ACC112 (cell line): ENCODE data around the gene MOGAT1.
A peak's percentile ranks its signal among the peaks of the same experiment; 100 is the strongest.
"Not testable (repeated sequence)": the region's sequence is repeated elsewhere in the genome, so short reads cannot be mapped to it uniquely, and the experiment has no call there.

ENCODE experiments used
- H2AFZ ChIP-seq: fragments of 200-600 bp; sonication (generic); one replicate; pipeline ENCODE4 v1.6.0; 2017; ENCODE audit warnings: antibody characterized with exemption, low read length; ENCODE audit not compliant: unreplicated experiment
- H3K27ac ChIP-seq: fragments of 200-600 bp; sonication (generic); 2 replicates; pipeline ENCODE4 v1.5.1; 2014; ENCODE audit warnings: low read depth, mild to moderate bottlenecking, antibody characterized with exemption, low read length, moderate library complexity
- H3K27me3 ChIP-seq: fragments of 200-600 bp; sonication (generic); 2 replicates; pipeline ENCODE4 v1.6.1; 2014; ENCODE audit warnings: mild to moderate bottlenecking, antibody characterized with exemption, low read length, moderate library complexity, mixed read lengths; ENCODE audit not compliant: insufficient read depth
- H3K36me3 ChIP-seq: fragments of 200-600 bp; sonication (generic); 2 replicates; pipeline ENCODE4 v1.6.1; 2016; ENCODE audit warnings: mild to moderate bottlenecking, antibody characterized with exemption, low read length, moderate library complexity, mixed read lengths; ENCODE audit not compliant: insufficient read depth
- H3K4me1 ChIP-seq: fragments of 200-600 bp; sonication (generic); one replicate; pipeline ENCODE4 v1.6.1; 2016; ENCODE audit warnings: low read length, mixed read lengths; ENCODE audit not compliant: insufficient read depth, unreplicated experiment, control insufficient read depth
- H3K4me3 ChIP-seq: fragments of 200-600 bp; sonication (generic); 2 replicates; pipeline ENCODE4 v1.5.1; 2014; ENCODE audit warnings: mild to moderate bottlenecking, low read depth, low read length
- H3K79me2 ChIP-seq: fragments of 200-600 bp; sonication (generic); one replicate; pipeline ENCODE4 v1.6.0; 2016; ENCODE audit warnings: low read length; ENCODE audit not compliant: control insufficient read depth, unreplicated experiment, insufficient read depth

Gene MOGAT1

GRCh38 chr2:222672068-222672401, 577 bp downstream of the MOGAT1 start:
- Histone ChIP-seq H3K4me3 (peak overlapping the region; percentile 74), H3K36me3 (no peaks in the 10 kb centered on the region), H3K79me2 (no peaks in the 10 kb centered on the region), H3K4me1 (peaks cover 4% of the 10 kb centered on the region), H2AFZ (peak overlapping the region; percentile 41), H3K27ac (no peak overlapping the region), H3K27me3 (peaks cover 12% of the 10 kb centered on the region; the same call in 1 of the 2 replicates)

DNA sequence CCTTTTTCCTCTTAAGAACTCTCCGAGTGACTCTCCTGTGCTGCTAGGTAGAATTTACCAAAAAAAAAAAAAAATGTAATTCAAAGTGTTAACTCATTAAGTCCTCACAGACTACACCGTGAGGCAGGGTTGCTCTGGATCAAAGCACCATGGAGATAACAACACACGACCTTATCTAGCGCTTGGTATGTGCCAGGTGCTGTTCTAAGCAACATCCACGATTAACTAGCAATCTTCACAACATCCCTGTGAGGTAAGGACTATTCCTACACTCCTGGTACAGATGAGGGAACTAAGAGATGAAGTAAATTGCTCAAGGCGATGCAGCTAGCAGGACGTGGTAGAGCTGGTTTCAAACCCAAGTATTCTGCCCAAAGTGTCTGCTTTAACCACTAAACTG, 1.8 kb downstream of the MOGAT1 start:
- no peak overlapping the region for H3K27ac ChIP-seq
- H3K36me3 ChIP-seq: no peaks in the 10 kb centered on the region
- H2AFZ ChIP-seq: no peak overlapping the region

GRCh38 chr2:222673883-222674282, 2.4 kb downstream of the MOGAT1 start:
- Histone ChIP-seq H3K27me3 (peaks cover 21% of the 10 kb centered on the region), H3K4me1 (peaks cover 4% of the 10 kb centered on the region), H3K27ac (no peak overlapping the region), H2AFZ (no peak overlapping the region), H3K79me2 (no peaks in the 10 kb centered on the region), H3K4me3 (no peak overlapping the region), H3K36me3 (no peaks in the 10 kb centered on the region)

More for the DNA sequence above, 1.8 kb downstream of the MOGAT1 start:
- H3K27me3 ChIP-seq: peaks cover 21% of the 10 kb centered on the region
- H3K4me1 ChIP-seq: peaks cover 4% of the 10 kb centered on the region
- H3K79me2 ChIP-seq: no peaks in the 10 kb centered on the region
- H3K4me3 ChIP-seq: no peak overlapping the region

GRCh38 chr2:222677981-222678380, 6.5 kb downstream of the MOGAT1 start:
- H2AFZ ChIP-seq: no peak overlapping the region
- H3K27ac ChIP-seq: no peak overlapping the region
- H3K36me3 ChIP-seq: no peaks in the 10 kb centered on the region
- H3K4me1 ChIP-seq: no peaks in the 10 kb centered on the region
- peaks cover 34% of the 10 kb centered on the region for H3K27me3 ChIP-seq
- no peak overlapping the region for H3K4me3 ChIP-seq
- H3K79me2 ChIP-seq: no peaks in the 10 kb centered on the region

DNA sequence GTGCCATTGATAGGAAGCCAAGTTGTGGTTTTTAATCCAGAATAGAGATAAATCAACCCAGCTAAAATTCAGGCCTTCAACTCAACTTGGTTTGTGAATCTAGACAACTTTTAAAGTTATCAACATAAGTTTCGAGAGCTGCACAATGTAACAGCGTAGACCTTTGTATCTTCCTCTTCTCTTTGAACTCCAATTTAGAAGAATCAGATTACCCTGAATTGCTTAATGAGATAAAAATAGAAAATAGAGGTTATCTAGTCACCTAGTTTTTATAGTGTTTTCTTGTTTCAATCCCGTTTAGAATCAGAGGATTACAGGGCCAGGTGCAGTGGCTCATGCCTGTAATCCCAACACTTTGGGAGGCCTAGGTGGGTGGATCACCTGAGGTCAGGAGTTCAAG, 12.3 kb downstream of the MOGAT1 start:
- no peak overlapping the region for H2AFZ ChIP-seq
- no peak overlapping the region for H3K27ac ChIP-seq
- H3K36me3 ChIP-seq: no peaks in the 10 kb centered on the region
- no peak overlapping the region for H3K4me3 ChIP-seq
- H3K4me1 ChIP-seq: no peaks in the 10 kb centered on the region
- H3K79me2 ChIP-seq: no peaks in the 10 kb centered on the region
- peaks cover 25% of the 10 kb centered on the region for H3K27me3 ChIP-seq

- no peak overlapping the region for H3K27ac ChIP-seq
- H3K4me3 ChIP-seq: no peak overlapping the region
- 0 out of 2 replicates have a peak, but pooled peaks cover 4% of the 10 kb centered on the region for H3K27me3 ChIP-seq
- peaks cover 4% of the 10 kb centered on the region for H3K4me1 ChIP-seq
- H3K79me2 ChIP-seq: no peaks in the 10 kb centered on the region
- no peak overlapping the region for H2AFZ ChIP-seq
- no peaks in the 10 kb centered on the region for H3K36me3 ChIP-seq
These were observed 14.8 kb downstream of the MOGAT1 start for GRCh38 chr2:222686086-222686750.

GRCh38 chr2:222688917-222689316, 17.5 kb downstream of the MOGAT1 start:
- Histone ChIP-seq H3K79me2 (no peaks in the 10 kb centered on the region), H3K36me3 (no peaks in the 10 kb centered on the region), H3K27ac (no peak overlapping the region), H2AFZ (peak overlapping the region; percentile 55), H3K4me3 (no peak overlapping the region), H3K27me3 (no peaks in the 10 kb centered on the region), H3K4me1 (peaks cover 4% of the 10 kb centered on the region)

DNA sequence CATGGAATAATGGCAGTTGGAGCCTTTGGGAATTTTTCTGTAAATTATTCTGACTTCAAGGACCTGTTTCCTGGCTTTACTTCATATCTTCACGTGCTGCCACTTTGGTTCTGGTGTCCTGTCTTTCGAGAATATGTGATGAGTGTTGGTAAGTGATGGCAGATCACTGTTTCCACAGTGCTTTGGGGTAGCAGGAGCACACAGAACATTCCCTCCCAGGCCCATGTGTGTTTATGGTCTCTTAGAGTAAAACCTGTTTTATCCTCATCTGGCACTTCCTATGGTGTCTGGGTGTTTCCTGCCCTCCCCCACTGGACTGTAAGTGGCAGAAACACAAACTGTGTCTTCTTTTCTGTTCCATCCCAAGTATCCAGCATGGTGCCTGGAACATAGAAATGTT, 17.9 kb downstream of the MOGAT1 start:
- Histone ChIP-seq H3K4me3 (no peak overlapping the region), H2AFZ (peak overlapping the region; percentile 55), H3K79me2 (no peaks in the 10 kb centered on the region), H3K36me3 (no peaks in the 10 kb centered on the region), H3K4me1 (peaks cover 4% of the 10 kb centered on the region), H3K27ac (no peak overlapping the region), H3K27me3 (no peaks in the 10 kb centered on the region)

- H3K4me3 ChIP-seq: no peak overlapping the region
- H2AFZ ChIP-seq: peak overlapping the region; percentile 44
These were observed 19.2 kb downstream of the MOGAT1 start for GRCh38 chr2:222690564-222691200.

GRCh38 chr2:222693413-222693812, 22.0 kb downstream of the MOGAT1 start:
- H2AFZ ChIP-seq, H3K36me3 ChIP-seq, H3K4me3 ChIP-seq, H3K4me1 ChIP-seq, H3K27ac ChIP-seq, H3K79me2 ChIP-seq, H3K27me3 ChIP-seq: not testable (repeated sequence)

More at GRCh38 chr2:222690564-222691200, 19.2 kb downstream of the MOGAT1 start:
- H3K4me1 ChIP-seq: peaks cover 4% of the 10 kb centered on the region
- no peaks in the 10 kb centered on the region for H3K79me2 ChIP-seq
- no peaks in the 10 kb centered on the region for H3K36me3 ChIP-seq
- H3K27ac ChIP-seq: no peak overlapping the region
- H3K27me3 ChIP-seq: no peaks in the 10 kb centered on the region

GRCh38 chr2:222693837-222694236, 22.4 kb downstream of the MOGAT1 start:
- no peak overlapping the region for H3K4me3 ChIP-seq
- H2AFZ ChIP-seq: no peak overlapping the region
- H3K36me3 ChIP-seq: no peaks in the 10 kb centered on the region
- H3K4me1 ChIP-seq: peaks cover 4% of the 10 kb centered on the region
- H3K27me3 ChIP-seq: no peaks in the 10 kb centered on the region
- H3K27ac ChIP-seq: no peak overlapping the region
- no peaks in the 10 kb centered on the region for H3K79me2 ChIP-seq
